GM12865 (cell line): ENCODE results near the gene USP24.

Experiments
- DNase-seq: peaks from one replicate; pipeline ENCODE4 v3.0.0; 2010; ENCODE audit warnings: low read depth
- H3K4me3 ChIP-seq: 2 replicates; pipeline ENCODE4 v1.5.1; 2011; ENCODE audit warnings: mild to moderate bottlenecking, low read depth, low read length, control low read depth
- TF ChIP-seq, protein P1 (sequence below): IDR thresholded peaks from 2 replicates; pipeline ENCODE4 v1.5.1; 2011; ENCODE audit warnings: low read length, control low read depth, low read depth, inconsistent platforms; ENCODE audit not compliant: insufficient read depth; ENCODE audit errors: missing control alignments

USP24 gene

GRCh38 chr1:55172687-55173086, 42.5 kb downstream of the USP24 start:
- H3K4me3 ChIP-seq: no peak overlapping the region
- DNase-seq: no peak
- TF ChIP-seq, protein P1, sequence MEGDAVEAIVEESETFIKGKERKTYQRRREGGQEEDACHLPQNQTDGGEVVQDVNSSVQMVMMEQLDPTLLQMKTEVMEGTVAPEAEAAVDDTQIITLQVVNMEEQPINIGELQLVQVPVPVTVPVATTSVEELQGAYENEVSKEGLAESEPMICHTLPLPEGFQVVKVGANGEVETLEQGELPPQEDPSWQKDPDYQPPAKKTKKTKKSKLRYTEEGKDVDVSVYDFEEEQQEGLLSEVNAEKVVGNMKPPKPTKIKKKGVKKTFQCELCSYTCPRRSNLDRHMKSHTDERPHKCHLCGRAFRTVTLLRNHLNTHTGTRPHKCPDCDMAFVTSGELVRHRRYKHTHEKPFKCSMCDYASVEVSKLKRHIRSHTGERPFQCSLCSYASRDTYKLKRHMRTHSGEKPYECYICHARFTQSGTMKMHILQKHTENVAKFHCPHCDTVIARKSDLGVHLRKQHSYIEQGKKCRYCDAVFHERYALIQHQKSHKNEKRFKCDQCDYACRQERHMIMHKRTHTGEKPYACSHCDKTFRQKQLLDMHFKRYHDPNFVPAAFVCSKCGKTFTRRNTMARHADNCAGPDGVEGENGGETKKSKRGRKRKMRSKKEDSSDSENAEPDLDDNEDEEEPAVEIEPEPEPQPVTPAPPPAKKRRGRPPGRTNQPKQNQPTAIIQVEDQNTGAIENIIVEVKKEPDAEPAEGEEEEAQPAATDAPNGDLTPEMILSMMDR: no peak

GRCh38 chr1:55172272-55172671, 42.9 kb downstream of the USP24 start:
- no peak for DNase-seq
- no peak overlapping the region for H3K4me3 ChIP-seq
- TF ChIP-seq, protein P1: no peak

- TF ChIP-seq, protein P1: no peak
- DNase-seq: no peak
- H3K4me3 ChIP-seq: no peak overlapping the region
These were observed 43.5 kb downstream of the USP24 start for GRCh38 chr1:55171694-55172093.

DNA sequence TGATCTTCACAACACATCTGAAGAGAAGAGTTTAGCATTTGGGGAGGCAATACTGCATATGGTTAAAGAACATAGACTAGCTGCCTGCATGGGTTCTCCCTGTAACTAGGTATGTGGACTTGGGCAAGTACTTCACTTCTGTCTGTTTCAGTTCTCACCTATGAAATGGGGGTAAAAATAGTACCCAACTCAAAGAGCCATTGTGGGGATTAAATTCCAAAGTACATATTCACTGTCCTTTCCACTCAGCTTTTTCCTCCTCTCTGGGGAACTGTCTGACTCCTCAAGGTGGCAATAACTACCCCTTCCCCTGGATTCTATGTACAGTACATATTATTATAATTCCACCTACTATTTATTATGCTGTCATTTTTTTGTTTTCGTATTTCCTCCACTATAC, 44.7 kb downstream of the USP24 start:
- DNase-seq: no peak
- TF ChIP-seq, protein P1: no peak
- H3K4me3 ChIP-seq: no peak overlapping the region

- TF ChIP-seq, protein P1: no peak
- DNase-seq: no peak
- H3K4me3 ChIP-seq: no peak overlapping the region
These were observed 46.0 kb downstream of the USP24 start for GRCh38 chr1:55169126-55169525.

DNA sequence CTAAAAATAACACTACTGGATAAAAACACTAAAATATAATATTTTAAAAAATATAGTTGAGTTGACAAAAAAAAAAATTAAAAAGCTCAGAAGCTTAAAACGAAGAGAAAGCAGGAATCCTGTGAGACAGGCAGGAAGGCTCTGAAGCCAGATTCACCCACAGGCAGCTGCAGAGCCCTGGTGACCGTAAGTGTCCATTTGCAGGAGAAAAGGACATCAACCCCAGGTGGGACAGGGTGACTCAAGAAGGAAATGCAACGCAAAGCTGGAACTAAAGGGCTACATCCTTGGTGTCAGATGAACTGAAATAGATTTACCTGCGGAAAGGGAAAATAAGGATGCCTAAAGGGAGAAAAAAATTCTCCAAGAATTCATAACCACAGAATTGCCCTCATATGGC, 46.8 kb downstream of the USP24 start:
- H3K4me3 ChIP-seq: no peak overlapping the region
- no peak for DNase-seq
- TF ChIP-seq, protein P1: no peak

DNA sequence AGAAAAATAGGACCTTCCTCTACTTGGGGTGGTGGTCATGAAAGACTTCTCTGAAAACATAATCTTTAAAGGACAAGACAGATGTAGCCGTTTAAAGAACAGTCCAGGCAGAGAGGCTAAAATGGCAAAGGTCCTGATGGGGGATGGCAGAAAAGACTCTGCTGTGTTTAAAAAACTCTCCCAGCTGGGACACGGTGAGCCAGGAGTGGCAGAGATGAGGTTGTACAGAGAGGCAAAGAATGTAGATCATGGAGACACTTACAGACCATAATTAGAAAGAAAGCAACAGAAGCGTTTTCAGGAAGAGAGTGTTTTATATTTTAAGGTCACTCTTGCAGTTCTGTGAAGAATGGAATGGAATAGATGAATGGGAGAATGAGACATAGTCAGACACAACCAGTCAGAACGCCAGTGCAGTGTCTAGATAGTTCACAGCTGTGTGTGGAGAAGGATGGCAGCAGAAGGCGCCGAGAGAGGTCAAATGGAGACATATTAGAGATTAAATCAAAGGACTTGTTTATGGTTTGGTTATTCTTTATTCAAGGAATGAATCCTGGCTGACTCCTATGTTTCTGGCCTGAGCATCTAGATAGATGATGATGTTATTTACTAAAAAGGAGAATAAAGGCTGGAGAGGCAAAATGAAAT, 47.8 kb downstream of the USP24 start:
- no peak for DNase-seq
- TF ChIP-seq, protein P1: no peak
- H3K4me3 ChIP-seq: no peak overlapping the region
